ENCODE results near the gene CRYGA.

Gene CRYGA

GRCh38 chr2:208183526-208183925 is 20.1 kb upstream of the CRYGA start:
- TF ChIP-seq POLR2A (IDR thresholded peaks at IDR 0.05; ENCODE audit: low read depth, low read length), result no peak
- FAIRE-seq, result no peak
- DNase-seq (ENCODE audit: insufficient read length, low spot score), result no peak

GRCh38 chr2:208182835-208183234 is 19.4 kb upstream of the CRYGA start:
- FAIRE-seq (no peak), DNase-seq (ENCODE audit: insufficient read length, low spot score) (no peak)
- no peak for TF ChIP-seq POLR2A (IDR thresholded peaks at IDR 0.05; ENCODE audit: low read depth, low read length)

GRCh38 chr2:208179028-208179609 is 15.7 kb upstream of the CRYGA start:
- FAIRE-seq (no peak), DNase-seq (ENCODE audit: insufficient read length, low spot score) (no peak)
- no peak for TF ChIP-seq POLR2A (IDR thresholded peaks at IDR 0.05; ENCODE audit: low read depth, low read length)

GRCh38 chr2:208175840-208176153 is 12.4 kb upstream of the CRYGA start:
- FAIRE-seq (no peak), DNase-seq (ENCODE audit: insufficient read length, low spot score) (no peak)
- no peak for TF ChIP-seq POLR2A (IDR thresholded peaks at IDR 0.05; ENCODE audit: low read depth, low read length)

- FAIRE-seq (peak; percentile 89), DNase-seq (ENCODE audit: insufficient read length, low spot score) (peak; percentile 65)
- TF ChIP-seq POLR2A (IDR thresholded peaks at IDR 0.05; ENCODE audit: low read depth, low read length), result no peak
Measured at GRCh38 chr2:208175069-208175839, 11.9 kb upstream of the CRYGA start.

- no peak for FAIRE-seq
- no peak for TF ChIP-seq POLR2A (IDR thresholded peaks at IDR 0.05; ENCODE audit: low read depth, low read length)
- no peak for DNase-seq (ENCODE audit: insufficient read length, low spot score)
Measured at GRCh38 chr2:208174144-208174543, 10.8 kb upstream of the CRYGA start.

- no peak for TF ChIP-seq POLR2A (IDR thresholded peaks at IDR 0.05; ENCODE audit: low read depth, low read length)
- FAIRE-seq (no peak), DNase-seq (ENCODE audit: insufficient read length, low spot score) (no peak)
Measured at GRCh38 chr2:208172125-208172524, 8.7 kb upstream of the CRYGA start.

- no peak for FAIRE-seq
- no peak for DNase-seq (ENCODE audit: insufficient read length, low spot score)
- TF ChIP-seq POLR2A (IDR thresholded peaks at IDR 0.05; ENCODE audit: low read depth, low read length), result no peak
Measured at GRCh38 chr2:208164951-208165755, 1.8 kb upstream of the CRYGA start.

- no peak for TF ChIP-seq POLR2A (IDR thresholded peaks at IDR 0.05; ENCODE audit: low read depth, low read length)
- FAIRE-seq (no peak), DNase-seq (ENCODE audit: insufficient read length, low spot score) (no peak)
Measured at GRCh38 chr2:208156439-208156838, 7.0 kb downstream of the CRYGA start.

GRCh38 chr2:208153156-208153555 is 10.2 kb downstream of the CRYGA start:
- DNase-seq (ENCODE audit: insufficient read length, low spot score) (no peak), FAIRE-seq (no peak)
- TF ChIP-seq POLR2A (IDR thresholded peaks at IDR 0.05; ENCODE audit: low read depth, low read length), result no peak

- FAIRE-seq (no peak), DNase-seq (ENCODE audit: insufficient read length, low spot score) (no peak)
- TF ChIP-seq POLR2A (IDR thresholded peaks at IDR 0.05; ENCODE audit: low read depth, low read length), result no peak
Measured at GRCh38 chr2:208150956-208151355, 12.4 kb downstream of the CRYGA start.

- no peak for DNase-seq (ENCODE audit: insufficient read length, low spot score)
- FAIRE-seq, result no peak
- TF ChIP-seq POLR2A (IDR thresholded peaks at IDR 0.05; ENCODE audit: low read depth, low read length), result no peak
Measured at GRCh38 chr2:208150094-208150493, 13.3 kb downstream of the CRYGA start.

- DNase-seq (ENCODE audit: insufficient read length, low spot score) (no peak), FAIRE-seq (no peak)
- no peak for TF ChIP-seq POLR2A (IDR thresholded peaks at IDR 0.05; ENCODE audit: low read depth, low read length)
Measured at GRCh38 chr2:208148803-208149202, 14.6 kb downstream of the CRYGA start.

- TF ChIP-seq POLR2A (IDR thresholded peaks at IDR 0.05; ENCODE audit: low read depth, low read length), result no peak
- DNase-seq (ENCODE audit: insufficient read length, low spot score), result no peak
- FAIRE-seq, result no peak
Measured at GRCh38 chr2:208147759-208148158, 15.6 kb downstream of the CRYGA start.

- FAIRE-seq, result no peak
- no peak for DNase-seq (ENCODE audit: insufficient read length, low spot score)
- no peak for TF ChIP-seq POLR2A (IDR thresholded peaks at IDR 0.05; ENCODE audit: low read depth, low read length)
Measured at GRCh38 chr2:208147008-208147407, 16.4 kb downstream of the CRYGA start.
